Retinal pigment epithelial cell (primary cell): ENCODE measurements around the gene BMPR1B.

ENCODE experiments used
- DNase-seq: peaks from one replicate; pipeline ENCODE4 v3.0.0-alpha.2; 2010; ENCODE audit warnings: low read depth
- H3K4me3 ChIP-seq: 2 replicates; pipeline ENCODE4 v1.5.1; 2011; ENCODE audit warnings: mild to moderate bottlenecking, low read length, control low read depth, moderate library complexity
- TF ChIP-seq, protein P1 (sequence below): conservative IDR thresholded peaks from 2 replicates; pipeline ENCODE4 v1.5.1; 2011; ENCODE audit warnings: low read depth, low read length, control low read depth, inconsistent platforms

BMPR1B gene

DNA sequence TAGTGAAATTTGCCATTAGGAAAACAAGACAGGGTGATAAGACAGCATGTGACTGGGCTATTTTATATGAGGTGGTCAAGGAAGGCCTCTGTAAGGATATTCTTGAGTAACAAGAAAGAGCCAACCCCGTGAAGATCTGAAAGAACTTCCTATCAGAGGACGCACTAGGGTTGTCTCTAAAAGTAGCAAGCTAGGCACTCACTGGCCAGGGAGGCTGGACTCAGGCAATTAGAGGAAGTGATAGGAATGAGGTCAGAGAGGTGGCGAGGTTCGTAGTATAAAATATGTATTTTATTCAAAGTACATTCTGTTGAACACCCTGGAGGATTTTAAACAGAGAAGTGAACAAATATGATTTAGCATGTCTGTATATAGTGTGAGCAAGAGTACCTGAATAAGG is 4.6 kb downstream of the BMPR1B start:
- TF ChIP-seq, protein P1, sequence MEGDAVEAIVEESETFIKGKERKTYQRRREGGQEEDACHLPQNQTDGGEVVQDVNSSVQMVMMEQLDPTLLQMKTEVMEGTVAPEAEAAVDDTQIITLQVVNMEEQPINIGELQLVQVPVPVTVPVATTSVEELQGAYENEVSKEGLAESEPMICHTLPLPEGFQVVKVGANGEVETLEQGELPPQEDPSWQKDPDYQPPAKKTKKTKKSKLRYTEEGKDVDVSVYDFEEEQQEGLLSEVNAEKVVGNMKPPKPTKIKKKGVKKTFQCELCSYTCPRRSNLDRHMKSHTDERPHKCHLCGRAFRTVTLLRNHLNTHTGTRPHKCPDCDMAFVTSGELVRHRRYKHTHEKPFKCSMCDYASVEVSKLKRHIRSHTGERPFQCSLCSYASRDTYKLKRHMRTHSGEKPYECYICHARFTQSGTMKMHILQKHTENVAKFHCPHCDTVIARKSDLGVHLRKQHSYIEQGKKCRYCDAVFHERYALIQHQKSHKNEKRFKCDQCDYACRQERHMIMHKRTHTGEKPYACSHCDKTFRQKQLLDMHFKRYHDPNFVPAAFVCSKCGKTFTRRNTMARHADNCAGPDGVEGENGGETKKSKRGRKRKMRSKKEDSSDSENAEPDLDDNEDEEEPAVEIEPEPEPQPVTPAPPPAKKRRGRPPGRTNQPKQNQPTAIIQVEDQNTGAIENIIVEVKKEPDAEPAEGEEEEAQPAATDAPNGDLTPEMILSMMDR, result no peak
- H3K4me3 ChIP-seq, result no peak overlapping the region

DNA sequence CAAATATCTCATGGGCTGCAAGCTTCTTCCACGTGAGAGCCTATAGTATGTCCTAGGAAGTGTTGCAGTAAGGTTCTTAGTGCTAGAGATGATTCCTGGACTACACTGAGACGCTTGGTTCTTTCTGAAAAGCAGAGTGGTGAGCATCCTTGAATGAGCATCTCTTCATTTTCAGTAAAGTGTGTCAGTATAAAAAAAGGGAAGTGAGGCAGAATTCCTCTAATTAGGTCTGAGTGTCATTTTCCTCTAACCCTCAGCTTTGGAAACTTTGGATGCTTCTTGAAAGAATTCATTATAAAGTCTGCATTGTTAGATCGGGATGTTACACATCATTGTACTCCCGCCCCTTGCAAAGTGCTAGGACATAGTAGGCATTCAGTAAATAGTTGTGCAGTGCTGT is 5.2 kb downstream of the BMPR1B start:
- DNase-seq, result no peak
- TF ChIP-seq, protein P1, result no peak
- no peak overlapping the region for H3K4me3 ChIP-seq

More for the DNA sequence above, 4.6 kb downstream of the BMPR1B start:
- DNase-seq, result no peak

DNA sequence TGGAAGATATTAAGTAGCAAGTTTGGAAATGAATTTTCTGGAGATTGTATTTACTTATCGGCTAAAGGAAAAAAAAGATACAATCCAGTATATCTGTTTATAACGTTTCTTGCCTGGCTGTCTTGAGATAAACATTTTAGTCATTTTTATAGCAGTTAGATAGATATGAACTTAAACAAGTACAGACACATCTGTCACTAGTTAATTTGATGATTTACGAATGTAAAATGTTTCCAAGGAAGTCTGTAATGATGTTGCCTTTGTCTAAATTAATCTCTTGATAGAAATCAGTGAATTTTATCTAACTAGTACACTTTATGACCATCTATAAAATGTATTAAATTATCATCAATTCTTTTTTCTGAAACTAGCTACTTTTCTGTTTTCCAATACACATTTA is 5.7 kb downstream of the BMPR1B start:
- H3K4me3 ChIP-seq, result no peak overlapping the region
- TF ChIP-seq, protein P1, result no peak
- no peak for DNase-seq

DNA sequence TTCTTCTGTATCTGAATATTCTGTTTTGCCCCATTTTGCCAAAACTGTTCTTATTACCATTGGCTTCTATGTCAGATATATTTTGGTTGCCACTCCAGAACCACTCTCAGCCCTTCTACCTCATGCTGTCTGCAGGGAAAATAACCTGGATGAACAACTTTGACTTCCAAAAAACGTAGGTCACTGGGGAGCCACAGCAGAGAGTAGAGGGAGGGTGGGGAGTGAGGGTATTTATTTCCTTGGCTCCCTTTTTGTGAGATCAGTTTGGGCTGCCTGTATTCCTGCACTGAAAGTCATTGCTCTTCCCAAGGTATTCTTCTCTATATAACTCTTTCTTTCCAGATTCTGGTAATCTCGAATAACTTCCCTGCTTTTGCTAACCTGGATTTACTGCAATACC is 6.3 kb downstream of the BMPR1B start:
- TF ChIP-seq, protein P1, result no peak

DNA sequence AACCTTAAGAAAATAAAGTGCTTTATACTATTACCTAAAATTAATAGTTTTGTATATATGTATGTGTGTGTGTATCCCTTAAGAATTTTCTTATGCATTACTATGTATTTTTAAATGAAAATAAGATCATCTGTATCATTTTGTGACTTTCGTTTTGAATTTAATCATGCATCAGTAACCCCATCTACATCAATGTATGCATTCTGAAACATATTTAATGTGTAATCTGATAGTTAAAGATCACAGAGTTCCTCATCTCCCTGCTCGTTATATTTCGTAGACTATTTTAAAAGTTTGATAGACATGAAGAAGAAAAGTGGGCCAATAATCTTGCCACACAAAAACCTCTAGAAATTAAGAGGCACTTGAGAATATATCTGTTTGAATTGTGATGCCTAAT is 7.4 kb downstream of the BMPR1B start:
- no peak for DNase-seq
- H3K4me3 ChIP-seq, result no peak overlapping the region
- TF ChIP-seq, protein P1, result no peak

More for the DNA sequence above, 6.3 kb downstream of the BMPR1B start:
- H3K4me3 ChIP-seq, result no peak overlapping the region
- DNase-seq, result no peak

DNA sequence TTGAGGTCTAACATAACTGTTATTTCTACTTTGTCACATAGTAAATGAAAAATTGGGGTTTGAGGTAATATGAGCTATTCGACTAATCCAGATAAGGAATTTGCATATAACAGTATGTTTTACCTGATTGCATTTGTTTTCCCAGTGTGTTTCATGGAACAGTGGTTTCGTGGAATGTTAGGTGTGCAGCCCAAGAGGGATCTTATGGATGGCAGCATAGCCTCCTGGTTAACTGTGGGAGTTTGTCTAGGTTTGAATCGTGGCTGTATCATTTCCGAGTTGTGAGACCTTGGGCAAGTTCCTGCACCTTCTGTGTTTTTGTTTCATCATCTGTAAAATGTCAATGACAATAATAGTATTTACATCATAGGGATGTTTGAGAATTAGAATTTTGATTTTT is 7.9 kb downstream of the BMPR1B start:
- TF ChIP-seq, protein P1, result no peak
- no peak overlapping the region for H3K4me3 ChIP-seq
- no peak for DNase-seq

DNA sequence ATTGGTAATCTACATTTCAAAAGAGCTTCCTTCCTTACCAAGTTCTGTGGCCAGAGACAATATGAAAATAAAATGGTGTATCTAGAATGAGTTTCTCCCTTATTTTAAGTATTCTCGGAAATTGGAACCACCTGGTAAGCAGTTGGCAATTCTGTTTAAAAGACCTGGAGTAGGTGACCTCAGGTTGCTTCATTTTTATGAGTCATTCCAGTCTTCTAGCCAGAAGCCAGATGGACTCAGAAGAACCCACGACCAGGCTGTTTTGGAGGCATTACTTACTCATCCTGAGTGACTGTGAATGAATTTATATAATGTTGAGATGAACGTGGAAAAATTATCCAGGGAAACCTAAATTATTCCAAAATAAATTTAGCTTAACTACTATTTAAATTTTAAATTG is 9.1 kb downstream of the BMPR1B start:
- DNase-seq, result no peak
- TF ChIP-seq, protein P1, result no peak
- H3K4me3 ChIP-seq, result no peak overlapping the region
